Heart left ventricle (tissue), 13 donors: ENCODE data around the gene RPIA.

ENCODE experiments used
- CTCF ChIP-seq, 12 donors: fragments of 200-600 bp; sonication (generic) in 4 of 12; IDR thresholded peaks; one replicate each; pipeline versions ENCODE4 v1.5.0 to v1.8.0; 2018 to 2022; ENCODE audit warnings: antibody characterized with exemption in 12 of 12, mild to moderate bottlenecking in 5 of 12
- POLR2A ChIP-seq, 2 donors: fragments of 450-650 bp; IDR thresholded peaks; one replicate each; pipeline ENCODE4 v1.6.1; 2017; ENCODE audit warnings: antibody characterized with exemption in 2 of 2, mild to moderate bottlenecking in 2 of 2, moderate library complexity in 2 of 2
- donor health status: ischemic (EF 13 %, LVEDD 7.1; RV severe dilation, severe dysfunction).
- donor health status: DM: no; HTN: yes; CAD: no.
- donor health status: DM: no; HTN: no; CAD: no.
- donor health status: ischemic (EF 25% LVEDD 6.9; RV normal size, moderate dysfunction).
- donor health status: ischemic (EF 25% LVEDD 5.7; RV mildly dilated, moderate dysfunction).
- donor health status: ischemic (EF 35%, LVEDD 5.7; RV mildly dilated, moderate dysfunction).
- donor health status: nonischemic (EF 11% LVEDD 7.7; RV severe dilation, severe dysfunction).
- donor health status: DM: yes; HTN: yes; CAD: no.
- donor health status: PGD.
- donor health status: ischemic (EF 29% LVEDD 5.4; RV normal size, mild dysfunction).
- donor health status: nonischemic (EF 23%, LVEDD 6.1; RV moderate dilation, normal function).

DNA sequence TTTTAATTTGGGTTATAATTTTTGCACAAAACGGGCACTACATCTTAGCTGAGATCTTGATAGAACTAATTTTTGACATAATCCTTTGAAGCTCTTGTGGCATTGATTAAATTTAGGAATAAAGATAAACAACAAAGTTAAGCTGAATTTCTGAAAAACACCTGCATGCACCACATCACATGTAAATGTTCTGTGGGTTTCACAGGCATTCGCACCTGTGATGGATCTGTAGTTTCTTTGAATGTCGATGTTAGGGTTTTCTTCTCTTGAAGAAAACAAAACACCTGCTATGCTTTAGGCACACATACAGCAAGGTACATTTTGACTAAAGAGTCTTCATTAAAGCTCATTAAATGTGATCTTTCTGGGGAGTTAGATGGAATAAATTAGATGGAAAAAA lies 60.3 kb downstream of the RPIA start:
- TF ChIP-seq CTCF (IDR thresholded peaks at IDR 0.05) (no peak), POLR2A (IDR thresholded peaks at IDR 0.05) (no peak)
